Right forelimb (tissue), 1 donor: ENCODE measurements around the gene KMT5C.

Source experiments
- DNase-seq: peaks from one replicate; pipeline ENCODE4 v3.0.0-alpha.2; 2018

Gene KMT5C

DNA sequence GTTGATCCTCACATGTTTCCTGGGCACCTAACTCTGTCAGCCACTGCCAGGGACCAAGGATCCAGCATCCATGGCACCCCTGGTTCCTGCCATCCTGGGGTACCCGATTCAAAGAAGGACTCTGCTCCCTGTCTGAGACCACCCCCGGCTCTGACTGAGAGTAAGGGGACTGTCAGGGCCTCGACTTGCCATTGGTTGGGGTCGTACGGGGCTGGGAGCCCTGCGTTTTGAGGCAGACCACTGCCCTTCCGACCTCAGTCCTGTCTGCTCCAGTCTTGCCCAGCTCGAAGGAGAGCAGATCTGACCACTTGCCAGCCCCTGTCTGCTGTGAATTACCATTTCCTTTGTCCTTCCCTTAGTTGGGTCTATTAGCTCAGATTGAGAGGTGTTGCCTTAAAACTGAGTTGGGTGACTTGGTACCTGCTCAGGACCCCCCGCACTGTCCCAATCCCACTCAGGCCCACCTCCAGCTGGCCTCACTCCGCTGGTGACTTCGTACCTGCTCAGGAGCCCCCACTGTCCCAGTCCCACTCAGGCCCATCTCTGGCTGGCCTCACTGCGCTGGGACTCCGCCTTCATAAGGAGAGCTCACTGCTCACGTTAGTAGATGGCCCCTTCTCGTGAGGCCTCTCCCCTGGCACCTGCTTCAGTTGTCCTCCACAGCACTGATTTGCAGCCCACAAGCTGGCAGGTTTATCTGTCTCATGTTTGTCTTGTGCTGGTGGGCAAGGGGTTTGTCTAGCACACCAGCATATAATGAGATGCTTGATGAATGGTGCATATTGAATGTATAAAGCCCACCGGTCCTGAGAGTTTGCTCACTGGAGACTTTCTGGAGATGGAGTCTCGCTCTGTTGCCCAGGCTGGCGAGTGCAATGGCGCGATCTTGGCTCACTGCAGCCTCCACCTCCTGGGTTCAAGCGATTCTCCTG lies 50.0 kb downstream of the KMT5C start:
- no peak for DNase-seq

DNA sequence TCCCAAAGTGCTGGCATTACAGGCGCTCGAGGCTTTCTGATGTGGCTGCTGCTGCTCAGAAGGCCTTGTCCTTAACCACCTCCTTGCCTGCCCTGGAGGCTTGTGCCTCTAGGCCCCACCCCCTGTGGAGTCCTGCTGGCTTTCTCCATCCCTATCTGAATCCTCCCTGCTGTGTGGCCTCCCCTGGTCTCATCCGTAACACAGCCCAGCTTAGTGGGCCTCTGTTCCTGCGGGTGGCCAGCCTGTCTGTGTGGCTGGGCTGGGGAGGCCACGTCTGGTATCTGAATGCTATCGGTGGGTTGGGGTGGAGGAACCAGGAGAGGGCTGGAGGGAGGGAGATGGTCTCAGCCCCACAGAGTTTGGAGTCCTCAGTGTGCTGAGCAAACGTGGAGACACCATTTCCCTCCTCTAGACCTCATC lies 50.8 kb downstream of the KMT5C start:
- no peak for DNase-seq

DNA sequence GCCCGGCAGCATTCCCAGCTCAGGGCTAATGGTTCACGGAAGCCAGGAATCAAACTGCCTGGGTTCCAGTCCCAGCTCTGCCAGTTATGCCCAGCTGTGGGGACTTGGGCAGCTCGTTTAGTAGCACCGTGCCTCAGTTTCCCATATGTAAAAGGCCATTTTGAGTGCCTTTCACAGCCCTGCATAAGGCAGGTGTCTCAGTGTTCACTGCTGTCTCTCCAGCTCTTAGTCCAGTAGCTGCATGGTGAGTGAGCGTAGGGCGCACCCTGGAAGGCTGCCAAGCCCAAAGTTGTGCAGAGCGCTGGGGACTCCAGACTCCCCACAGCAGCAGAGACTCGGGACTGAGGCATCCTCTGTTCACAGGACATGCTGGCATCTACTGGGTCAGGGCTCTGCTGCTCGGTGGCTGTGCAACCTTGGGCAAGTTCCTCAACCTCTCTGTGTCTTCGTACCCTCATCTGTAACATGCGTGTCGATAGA lies 51.6 kb downstream of the KMT5C start:
- DNase-seq = no peak

DNA sequence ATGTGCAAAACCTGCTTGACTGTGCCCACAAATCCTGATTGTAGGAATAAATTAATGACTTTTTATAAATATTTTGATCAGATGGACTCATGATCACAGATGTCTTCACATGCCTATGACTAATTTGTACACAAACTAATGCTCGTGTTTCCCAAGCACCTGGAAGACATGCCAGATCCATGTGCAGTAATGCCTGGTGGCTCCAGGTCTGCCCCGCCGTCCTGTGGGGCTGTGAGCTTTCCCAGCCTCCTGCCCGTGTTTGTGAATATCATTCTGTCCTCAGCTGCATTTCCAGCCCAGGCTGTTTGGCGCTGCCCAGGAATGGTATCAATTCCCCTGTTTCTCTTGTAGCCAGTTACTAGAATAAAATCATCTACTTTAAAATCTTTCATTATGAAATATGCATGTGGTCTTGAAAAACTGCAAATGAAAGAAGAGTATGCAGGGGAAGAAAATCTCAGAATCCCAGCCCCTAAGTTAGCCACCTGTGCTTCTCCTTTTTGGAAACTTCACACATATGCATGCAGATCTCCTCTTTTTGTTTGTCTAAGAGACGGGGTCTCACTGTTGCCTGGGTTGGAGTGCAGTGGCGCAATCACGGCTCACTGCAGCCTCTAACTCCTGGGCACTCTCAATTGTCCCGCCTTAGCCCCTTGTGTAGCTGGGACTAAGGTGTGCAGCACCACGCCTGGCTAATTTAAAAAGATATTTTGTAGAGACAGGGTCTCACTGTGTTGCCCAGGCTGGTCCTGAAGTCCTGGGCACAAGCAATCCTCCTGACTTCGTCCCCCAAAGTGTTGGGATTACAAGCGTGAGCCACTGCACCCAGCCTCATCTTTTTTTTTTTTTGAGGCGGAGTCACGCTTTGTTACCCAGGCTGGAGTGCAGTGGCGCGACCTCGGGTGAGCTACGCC lies 52.3 kb downstream of the KMT5C start:
- DNase-seq = no peak

GRCh38 chr19:55392820-55393761 lies 53.4 kb downstream of the KMT5C start:
- no peak for DNase-seq
